T-helper 1 cell (primary cell): Measurements from ENCODE around the gene DNAJB1.

Source experiments
- DNase-seq, 5 donors: peaks; one replicate each; pipeline ENCODE4 v3.0.0-alpha.2; 2012 to 2020

The DNAJB1 gene

DNA sequence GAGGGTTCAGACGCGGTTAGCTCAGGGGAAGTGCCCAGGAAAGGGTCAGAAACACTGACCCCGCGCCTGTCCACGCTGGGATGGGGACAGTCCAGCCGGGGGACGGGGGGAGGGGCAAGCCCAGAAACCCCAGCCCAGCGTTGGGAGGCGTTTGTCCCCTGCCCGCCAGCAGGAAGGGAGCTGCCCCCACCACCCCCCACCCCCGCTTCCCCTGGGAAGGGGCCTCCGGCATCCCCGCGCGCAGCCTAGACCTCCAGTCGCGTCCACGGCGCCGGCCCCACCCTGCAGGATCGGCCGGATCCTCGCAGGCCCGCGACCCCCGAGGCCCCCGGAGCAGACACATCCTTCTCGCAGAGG, 22.5 kb downstream of the DNAJB1 start:
- no peak for DNase-seq

DNA sequence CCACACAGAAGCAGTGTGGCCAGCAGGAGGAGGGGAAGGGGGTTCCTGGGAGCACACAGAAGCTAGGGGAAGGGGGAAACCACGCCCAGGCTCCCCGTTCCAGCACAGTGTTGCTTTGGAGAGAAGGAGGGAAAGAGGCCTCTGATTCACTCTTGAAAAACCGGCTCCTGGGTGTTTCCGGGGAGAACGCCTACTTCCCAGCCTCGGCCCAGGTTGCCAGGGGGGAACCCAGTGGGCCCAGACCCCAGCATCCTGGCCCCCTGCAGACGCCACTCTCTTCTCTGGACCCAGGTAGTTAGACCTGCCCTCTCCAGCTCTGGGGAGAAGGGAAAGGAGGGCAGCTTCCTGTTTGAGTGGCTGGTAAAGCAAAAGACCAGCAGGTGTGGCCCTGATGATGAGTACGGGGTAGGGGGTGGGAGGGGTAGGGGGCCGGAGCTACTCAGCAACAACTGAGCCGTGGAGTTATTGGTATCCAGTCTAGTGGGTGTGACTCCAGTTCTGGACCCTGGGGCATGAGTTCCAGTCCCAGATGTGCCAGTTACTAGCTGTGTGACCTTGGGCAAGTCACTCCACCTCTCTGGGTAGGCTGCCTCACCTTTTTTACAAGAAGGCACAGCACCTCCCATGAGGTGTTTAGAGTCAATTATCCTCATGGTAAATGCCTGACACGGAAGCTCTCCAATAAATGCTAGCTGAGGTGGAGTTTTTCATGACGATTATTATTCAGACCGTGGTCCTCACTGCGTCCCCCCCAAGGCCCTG, 23.1 kb downstream of the DNAJB1 start:
- no peak for DNase-seq

DNA sequence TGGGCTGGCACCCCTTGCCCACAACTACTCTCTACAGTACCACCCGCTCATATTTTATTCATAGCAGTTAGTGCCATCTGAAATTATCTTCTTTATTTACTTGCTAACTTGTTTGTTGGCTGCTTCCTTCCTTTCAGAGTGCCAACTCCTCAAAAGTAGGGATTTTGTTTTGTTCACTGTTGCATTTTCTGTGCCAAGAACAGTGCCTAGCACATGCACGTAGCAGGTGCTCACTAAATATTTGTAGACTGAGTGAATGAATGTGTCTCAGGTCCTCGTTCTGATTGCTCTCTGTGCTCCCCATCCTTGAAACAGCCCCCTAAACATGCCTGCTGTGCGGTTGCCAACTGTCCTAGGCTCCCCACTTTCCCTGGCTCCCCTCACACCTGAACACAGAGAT, 23.8 kb downstream of the DNAJB1 start:
- DNase-seq, result no peak

DNA sequence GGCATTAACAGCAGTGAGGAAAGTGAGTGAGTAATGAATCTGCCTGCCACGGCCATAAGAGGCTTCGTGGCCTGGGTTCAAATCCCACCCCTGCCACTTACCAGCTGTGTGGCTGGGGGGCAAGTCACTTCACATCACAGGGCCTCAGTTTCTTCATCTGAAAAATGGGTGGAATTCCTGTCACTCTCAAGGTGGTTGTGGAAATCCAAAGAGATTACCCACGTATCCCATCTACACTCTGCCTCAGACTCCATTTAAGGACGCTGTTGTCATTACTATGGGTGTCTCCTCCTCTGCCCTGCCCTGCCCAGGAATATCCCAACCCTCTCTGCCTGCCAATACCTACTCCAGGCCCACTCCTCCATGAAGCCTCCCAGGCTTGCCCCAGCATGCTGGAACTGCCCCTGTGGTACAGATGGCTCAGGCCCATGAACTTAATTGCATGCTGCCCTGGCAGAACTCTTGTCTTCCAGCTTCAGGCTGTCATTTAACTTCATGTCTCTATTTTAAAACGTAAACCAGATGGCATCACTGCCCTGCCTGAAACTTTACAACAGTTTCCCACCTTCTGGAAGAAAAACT, 25.4 kb downstream of the DNAJB1 start:
- DNase-seq, result no peak

DNA sequence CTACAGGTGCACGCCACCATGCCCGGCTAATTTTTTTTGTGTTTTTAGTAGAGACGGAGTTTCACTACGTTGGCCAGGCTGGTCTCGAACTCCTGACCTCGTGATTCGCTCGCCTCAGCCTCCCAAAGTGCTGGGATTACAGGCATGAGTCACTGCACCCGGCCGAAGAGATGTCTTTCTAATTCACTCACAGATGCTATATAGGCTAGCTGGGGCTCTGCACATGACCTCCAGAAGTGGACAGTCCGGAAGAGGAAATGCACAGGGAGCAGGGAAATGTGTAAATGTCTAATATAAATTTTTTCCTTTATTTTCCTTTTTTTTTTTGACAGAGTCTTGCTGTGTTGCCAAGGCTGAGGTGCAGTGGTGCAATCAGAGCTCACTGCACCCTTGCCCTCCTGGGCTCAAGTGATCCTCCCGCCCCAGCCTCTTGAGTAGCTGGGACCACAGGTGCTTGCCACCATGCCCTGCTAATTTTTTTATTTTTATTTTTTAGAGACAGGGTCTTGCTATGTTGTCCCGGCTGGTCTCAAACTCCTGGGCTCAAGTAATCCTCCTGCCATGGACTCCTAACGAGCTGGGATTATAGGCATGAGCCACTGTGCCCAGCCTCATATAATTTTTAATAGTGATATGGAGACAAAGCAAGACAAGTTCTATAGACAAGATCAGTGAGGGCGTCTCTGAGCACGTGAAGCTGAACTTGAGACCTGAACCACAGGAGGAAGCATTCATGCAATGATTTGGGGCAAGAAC, 30.6 kb downstream of the DNAJB1 start:
- no peak for DNase-seq

DNA sequence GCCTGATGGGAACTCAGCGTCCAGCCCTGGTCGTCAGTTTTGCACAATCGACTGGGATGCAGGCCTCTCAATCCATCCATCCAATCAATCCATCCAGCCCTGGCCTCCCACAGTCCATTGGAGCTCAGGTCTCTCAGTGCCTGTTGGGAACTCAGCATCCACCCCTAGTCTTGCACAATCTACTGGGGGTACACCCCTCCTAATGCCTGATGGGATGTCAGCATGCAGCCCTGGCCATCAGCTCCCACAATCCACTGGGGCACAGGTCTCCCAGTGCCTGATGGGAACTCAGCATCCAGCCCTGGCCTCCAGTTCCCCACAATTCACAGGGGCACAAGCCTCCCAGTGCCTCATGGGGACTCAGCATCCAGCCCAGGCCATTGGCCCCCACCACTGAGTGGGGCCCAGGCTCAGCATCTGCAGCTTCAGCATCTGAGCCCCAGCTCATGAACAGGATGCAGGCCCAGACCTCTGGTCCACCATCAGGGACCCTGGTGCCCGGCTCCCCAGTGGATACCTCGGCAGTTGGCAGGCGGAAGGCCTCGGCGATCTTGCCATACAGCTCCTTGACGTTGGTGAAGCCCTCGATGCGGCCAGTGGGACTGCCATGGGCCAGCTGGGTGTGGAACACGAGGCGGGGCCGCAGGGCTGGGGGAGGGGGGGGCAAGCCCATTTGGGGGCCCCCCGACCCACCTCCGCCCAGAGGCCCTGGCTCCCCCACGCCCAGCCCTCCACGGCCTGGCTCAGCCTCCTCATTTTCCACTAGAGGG, 35.8 kb downstream of the DNAJB1 start:
- DNase-seq, result no peak

DNA sequence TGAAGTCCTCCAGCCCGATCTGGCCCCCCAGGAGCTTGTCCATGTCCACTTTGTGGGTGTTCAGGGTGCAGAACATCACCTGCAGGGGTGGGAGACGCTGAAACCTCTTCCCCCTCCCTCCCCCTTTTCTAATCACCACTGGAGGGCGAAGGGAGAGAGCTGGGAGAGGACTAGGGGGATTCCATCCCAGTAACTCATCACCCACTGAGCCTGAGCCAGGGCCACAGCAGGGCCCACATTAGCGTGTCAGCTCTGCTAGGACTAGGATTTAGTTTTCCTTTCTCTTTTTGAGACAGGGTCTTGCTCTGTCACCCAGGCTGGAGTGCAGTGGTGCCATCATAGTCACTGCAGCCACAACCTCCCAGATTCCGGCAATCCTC, 37.5 kb downstream of the DNAJB1 start:
- DNase-seq, result no peak

DNA sequence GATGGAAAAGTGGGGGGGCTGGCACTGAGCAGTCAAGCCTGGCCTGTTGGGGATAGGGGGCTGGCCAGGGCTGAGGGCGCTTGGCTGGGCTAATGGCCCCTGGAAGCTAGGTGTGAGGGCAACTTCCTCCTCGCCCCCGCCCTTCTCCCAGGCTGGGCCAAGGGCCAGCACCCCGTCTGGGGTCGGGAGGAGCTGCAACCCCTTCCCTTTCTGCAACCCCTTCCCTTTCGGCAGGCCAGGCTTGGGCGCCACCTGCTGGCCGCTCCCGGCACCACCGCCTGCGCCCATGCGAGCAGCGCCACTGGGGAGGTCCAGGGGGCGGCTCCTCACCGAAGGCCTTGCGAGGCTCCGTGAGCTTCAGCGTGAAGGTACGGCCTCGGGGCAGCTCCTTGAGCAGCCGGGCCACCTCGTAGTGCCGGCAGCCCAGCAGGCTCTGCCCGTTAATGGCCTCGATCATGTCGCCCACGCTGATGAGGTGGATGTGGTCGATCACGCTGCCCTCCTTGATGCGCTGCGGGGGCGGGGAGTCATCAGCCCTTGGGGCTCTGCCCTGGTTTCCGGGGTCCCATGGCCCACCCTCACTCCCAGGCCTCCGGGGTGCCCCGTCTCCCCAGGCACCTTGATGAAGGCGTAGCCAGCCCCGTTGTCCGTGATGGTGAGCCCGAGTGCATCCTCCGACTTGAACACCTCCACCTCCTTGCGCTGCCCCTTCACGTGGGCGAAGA, 38.1 kb downstream of the DNAJB1 start:
- peak; percentile 34 to 60 (median 55) for DNase-seq

DNA sequence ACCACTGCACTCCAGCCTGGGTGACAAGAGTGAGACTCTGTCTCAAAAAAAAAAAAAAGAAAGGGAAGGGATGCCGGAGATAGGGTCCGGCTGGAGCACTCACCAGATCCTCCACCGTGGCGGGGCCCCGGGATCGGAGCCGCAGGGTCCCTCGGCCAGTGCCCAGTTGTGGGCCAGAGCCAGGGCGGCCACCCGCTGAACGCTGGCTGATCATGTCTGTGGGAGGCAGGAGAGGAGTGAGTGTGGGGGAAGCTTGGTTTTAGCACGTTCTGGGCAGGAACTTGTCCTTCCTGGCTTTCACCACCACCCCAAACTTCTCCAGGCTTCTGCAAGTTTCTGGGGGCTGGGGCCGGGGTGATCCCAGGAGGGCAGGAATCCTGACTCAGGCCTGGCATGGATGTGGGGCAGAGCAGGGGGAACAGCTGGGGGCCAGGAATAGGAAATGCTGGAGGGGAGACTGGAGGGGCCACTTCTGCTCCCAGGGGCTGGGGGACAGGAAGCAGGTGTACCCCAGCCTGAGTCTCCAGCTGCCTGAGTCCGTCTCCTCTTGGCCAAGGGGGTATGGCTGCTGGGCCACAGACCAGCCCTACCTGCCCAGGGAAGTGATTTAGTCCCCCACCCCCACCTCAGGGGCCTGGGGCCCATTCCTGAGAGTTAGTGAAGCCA, 38.8 kb downstream of the DNAJB1 start:
- no peak for DNase-seq

DNA sequence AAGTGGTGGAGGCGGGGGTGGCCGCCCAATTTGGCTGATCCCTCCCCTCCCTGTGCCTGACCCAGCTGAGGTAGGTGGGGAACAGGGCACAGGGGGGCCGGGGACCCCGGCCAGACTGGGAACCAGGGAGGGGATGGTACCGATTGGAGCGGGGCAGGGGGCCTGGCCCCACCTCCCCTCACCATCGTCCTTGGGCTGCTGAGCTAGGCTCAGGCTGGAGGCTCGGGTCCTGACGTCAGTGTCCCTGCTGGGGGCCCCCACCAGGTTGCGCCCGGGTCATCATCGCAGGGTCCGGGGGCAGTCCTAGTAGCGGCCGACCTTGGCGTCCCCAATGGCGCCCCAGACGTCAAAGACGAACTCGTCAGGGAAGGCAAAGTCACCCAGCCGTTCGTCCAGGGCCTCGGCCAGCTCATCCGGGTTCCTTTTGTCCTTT, 40.1 kb downstream of the DNAJB1 start:
- DNase-seq, result no peak

DNA sequence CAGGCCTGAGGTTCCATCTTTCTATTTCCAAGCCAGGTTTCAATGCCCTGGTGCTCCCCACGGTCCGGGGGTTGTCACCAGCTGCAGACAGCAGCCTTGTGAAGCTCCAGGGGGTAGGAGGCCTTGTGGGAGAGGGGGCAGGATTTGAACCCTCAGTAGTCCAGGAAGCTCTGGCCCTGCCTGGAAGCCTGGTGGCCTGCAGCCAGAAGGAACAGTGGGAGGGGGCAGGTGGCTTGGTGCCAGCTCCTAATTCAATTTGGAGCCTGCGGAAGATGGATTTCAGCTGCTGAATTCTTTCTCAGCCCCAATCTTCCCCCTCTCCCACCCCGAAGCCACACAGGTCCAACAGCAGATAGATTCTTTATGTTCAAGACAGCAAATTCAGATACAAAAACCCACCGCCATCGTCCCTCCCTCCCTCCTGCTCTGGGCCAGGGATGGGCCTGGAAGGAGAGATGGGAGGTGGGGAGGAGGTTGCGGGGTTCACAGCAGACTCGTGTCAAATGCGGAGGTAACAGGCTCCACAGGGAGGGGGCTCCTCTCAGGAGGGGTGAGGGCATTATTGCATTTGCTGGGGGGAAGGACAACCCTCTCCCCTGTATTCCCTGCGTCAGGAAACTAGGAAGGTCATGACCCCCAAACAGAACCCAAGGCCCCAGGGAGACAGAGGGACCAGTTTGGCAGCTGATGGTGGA, 40.6 kb downstream of the DNAJB1 start:
- DNase-seq, result no peak

DNA sequence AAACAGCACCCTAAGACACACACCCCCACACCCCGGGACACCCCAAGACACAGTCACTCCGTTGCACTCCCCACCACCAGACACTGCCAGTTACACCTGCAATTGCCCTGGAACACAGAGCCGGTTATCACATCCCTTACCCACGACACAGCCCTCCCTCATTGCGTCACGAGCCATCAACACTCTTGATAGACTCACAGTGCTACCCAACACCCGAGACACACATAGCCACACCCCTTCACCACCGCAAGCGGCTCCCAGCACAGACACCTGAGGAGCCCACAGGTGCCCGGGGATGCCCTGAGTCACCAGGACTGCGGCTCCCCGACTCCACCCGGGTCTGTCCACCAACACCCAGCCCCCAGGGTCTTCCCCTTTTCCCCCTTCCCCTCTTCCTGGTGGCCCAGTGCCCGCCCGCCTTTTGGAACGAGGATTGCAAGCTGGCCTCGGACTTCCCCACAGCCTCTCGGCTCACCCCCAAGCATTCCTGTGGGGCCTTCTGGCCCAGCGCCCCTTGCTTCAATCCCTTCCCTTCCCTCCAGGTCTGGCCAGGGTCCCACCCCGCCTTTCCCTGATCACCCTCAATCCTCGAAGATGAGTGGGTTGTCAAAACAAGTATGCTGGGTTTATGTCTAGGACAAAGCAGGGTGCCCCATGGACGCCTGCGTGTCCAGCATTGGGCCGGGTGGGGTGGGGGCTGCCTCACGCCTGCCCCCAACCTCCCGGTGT, 41.4 kb downstream of the DNAJB1 start:
- DNase-seq, result peak in 1 of 5 donors; percentile 27

DNA sequence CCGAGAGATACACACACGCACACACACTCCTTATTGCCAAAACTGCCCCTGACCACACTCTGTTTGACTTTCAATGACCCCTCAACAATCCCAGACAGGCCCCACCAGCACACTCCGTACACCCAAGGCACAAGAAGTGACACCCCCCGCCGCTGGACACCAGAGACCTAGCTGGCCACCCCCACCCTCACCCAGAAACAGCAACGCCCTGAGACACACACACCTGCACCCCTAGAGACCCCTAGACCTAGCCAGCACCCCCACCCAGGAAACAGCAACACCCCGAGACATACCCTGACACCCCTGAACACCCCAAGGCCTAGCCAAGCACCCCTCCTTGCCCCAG, 41.9 kb downstream of the DNAJB1 start:
- DNase-seq, result no peak

DNA sequence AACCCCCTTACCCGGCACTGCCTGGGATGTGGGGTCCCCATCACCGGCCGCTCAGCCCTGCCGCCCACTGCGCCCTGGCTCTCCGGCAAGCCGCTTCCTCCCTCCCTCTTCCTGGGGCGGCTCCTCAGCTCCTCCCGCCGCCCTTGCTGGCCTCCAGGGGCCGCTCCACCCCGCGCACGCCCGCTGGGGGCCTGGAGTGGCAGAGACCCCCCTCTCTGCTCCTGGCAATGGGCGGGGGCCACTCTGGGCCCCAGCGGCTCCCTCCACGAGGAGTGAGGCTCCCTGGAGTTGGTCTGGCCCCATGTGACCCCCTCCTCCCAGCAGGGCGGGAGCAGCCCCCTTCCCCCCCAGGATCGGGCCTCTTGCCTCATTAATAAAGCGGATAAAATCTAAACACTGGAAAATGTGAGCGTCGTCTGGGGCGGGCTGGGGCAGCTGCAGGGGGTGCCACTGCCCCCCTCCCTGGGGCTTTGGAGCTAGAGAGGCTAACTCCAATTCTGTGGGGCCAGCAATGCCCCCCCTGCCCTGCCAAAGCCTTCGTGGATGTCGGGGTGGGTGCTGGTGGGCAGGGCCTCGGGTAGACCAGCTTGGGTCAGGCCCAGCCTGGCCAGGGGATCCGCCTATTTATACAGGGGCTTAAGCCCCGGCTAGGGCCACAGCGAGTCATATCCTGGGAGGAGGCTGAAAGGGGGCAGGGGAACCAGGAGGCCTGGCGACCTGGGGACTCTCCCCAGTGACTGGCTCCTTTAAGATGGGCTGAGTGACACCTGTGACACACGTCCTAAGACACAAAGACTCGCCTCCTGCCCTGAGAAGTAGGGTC, 42.7 kb downstream of the DNAJB1 start, which contains the start of gene PTGER1:
PTGER1 (minus strand) TSS at position 104 of the 823 bp plus-strand sequence. CDS start 1,034 bp downstream, outside the sequence.
- DNase-seq, result peak in 1 of 5 donors; percentile 27

DNA sequence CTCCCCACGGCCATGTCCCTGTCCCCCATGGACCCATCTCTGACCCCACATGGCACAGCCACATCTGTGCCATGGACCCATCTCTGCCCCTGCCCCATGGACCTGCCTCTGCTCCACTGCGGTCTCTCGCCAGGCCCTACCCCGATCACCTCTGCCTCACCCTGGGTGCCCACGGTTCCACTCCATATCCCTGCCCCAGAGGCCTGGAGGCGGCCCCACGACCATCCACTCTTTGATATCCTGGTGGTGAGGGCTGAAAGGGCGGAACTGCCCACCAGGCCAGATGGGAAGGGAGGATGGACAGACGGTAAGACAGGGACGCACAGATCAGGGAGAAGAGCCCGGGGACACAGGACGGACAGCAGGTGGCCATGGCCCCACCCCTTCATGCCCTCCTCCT, 43.4 kb downstream of the DNAJB1 start:
- no peak for DNase-seq

DNA sequence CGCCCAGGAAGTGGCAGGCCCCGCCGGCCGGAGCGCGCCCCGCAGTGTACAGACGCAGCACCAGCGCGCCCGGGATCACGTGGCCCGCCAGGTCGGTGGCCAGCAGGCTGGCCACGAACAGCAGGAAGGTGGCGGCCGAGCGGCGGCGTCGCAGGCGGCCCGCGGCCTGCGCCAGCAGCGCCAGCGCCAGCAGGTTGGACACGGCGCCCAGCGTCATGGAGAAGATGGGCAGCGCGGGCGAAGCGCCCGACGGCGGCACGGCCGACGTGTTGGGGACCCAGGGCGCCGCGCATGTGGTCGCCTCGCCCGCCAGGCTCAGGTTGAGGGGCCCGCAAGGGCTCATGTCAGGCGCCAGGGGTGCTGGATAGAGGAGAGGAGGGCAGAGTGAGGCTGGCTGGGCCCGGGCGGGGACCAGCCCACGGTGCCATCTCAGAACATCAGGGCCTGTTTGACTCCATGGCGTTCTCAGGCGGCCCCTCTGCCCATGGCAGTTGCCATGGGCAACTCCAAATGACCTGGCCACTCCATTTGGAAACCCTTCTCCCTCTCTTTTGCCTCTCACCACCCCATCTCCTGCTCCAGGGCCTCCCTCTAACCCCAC, 44.1 kb downstream of the DNAJB1 start:
- no peak for DNase-seq

DNA sequence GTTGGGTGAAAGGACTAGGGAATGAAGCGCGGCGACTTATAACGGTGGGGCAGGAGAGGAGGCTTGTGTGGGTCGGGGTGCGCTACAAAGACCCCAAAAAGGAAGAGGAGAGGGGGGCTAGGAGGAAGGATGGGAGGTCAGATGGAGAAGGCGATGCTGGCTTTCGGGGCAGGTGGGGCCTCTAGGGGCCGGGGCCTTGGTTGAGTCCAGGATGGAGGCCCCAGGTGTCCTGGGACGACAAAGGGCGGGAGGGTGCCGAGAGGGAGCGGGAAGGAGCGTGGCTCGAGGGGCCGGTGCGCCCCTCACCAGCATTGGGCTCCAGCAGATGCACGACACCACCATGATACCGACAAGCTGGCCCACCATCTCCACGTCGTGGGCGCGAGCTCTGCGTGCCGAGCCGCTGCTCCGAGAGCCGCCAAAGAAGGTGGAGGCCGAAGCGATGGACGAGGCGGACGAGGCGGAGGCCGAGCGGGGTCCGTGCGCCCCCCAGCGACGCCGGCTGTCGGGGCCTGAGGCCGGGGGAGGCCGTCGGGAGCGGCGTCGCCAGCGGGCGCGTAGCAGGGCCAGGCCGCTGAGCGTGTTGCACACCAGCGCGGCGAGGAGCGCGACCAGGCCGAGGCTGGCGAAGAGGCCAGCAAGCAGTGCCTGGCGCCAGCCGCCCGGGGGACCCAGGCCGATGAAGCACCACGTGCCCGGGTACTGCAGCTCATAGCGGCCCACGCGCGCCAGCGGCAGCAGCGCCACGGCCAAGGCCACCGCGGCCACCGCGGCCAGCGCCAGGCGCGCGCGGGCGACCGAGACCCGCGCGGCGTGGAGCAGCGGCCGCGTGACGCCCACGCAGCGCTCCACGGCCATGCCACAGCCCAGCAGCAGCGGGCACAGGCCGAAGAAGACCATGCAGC, 44.9 kb downstream of the DNAJB1 start:
- no peak for DNase-seq
